Trophoblast cell (in vitro differentiated cells and primary cell): ENCODE data around the gene MEX3D.
A peak's percentile ranks its signal among the peaks of the same experiment; 100 is the strongest.

Experiments used
- DNase-seq, 2 donors: peaks; one replicate each; pipeline ENCODE4 v3.0.0-alpha.2; 2016
- H2AFZ ChIP-seq: 2 replicates; pipeline ENCODE4 v1.6.1; 2013; ENCODE audit warnings: low read length, moderate library complexity, mild to moderate bottlenecking; ENCODE audit not compliant: insufficient read depth, poor library complexity
- H2AK5ac ChIP-seq: 2 replicates; pipeline ENCODE4 v1.6.1; 2013; ENCODE audit warnings: mild to moderate bottlenecking, low read length
- H2BK120ac ChIP-seq: 2 replicates; pipeline ENCODE4 v1.6.1; 2013; ENCODE audit warnings: low read length, mild to moderate bottlenecking, moderate library complexity; ENCODE audit not compliant: insufficient read depth, poor library complexity
- H2BK12ac ChIP-seq: 2 replicates; pipeline ENCODE4 v1.6.1; 2013; ENCODE audit warnings: mild to moderate bottlenecking, low read length, moderate library complexity
- H2BK5ac ChIP-seq: 2 replicates; pipeline ENCODE4 v1.6.1; 2013; ENCODE audit warnings: low read length, low read depth, moderate library complexity, mild to moderate bottlenecking; ENCODE audit not compliant: poor library complexity
- H3K14ac ChIP-seq: 2 replicates; pipeline ENCODE4 v1.6.1; 2013; ENCODE audit warnings: mild to moderate bottlenecking, low read length
- H3K18ac ChIP-seq: 2 replicates; pipeline ENCODE4 v1.6.1; 2013; ENCODE audit warnings: mild to moderate bottlenecking, low read length
- H3K23ac ChIP-seq: 2 replicates; pipeline ENCODE4 v1.6.1; 2013; ENCODE audit warnings: low read length
- H3K27ac ChIP-seq: 2 replicates; pipeline ENCODE4 v1.5.1; 2013; ENCODE audit warnings: low read depth, mild to moderate bottlenecking, inconsistent platforms, low read length, moderate library complexity
- H3K27me3 ChIP-seq: 2 replicates; pipeline ENCODE4 v1.6.1; 2013; ENCODE audit warnings: inconsistent platforms, mild to moderate bottlenecking, low read length, moderate library complexity; ENCODE audit not compliant: insufficient read depth
- H3K36me3 ChIP-seq, 2 experiments: 1 replicate in 1 of 2; 2 replicates in 1 of 2; pipeline ENCODE4 v1.6.1; 2013; ENCODE audit warnings: low read length in 2 of 2, mild to moderate bottlenecking in 2 of 2, moderate library complexity in 1 of 2; ENCODE audit not compliant: insufficient read depth in 2 of 2, control insufficient read depth in 1 of 2
- H3K4ac ChIP-seq: 2 replicates; pipeline ENCODE4 v1.6.1; 2013; ENCODE audit warnings: low read depth, mild to moderate bottlenecking, low read length, moderate library complexity
- H3K4me1 ChIP-seq, 2 experiments: 1 replicate in 1 of 2; 2 replicates in 1 of 2; pipeline ENCODE4 v1.6.1; 2013; ENCODE audit warnings: low read length in 2 of 2, mild to moderate bottlenecking in 2 of 2, moderate library complexity in 1 of 2; ENCODE audit not compliant: insufficient read depth in 2 of 2, control insufficient read depth in 1 of 2
- H3K4me2 ChIP-seq: 2 replicates; pipeline ENCODE4 v1.6.1; 2013; ENCODE audit warnings: inconsistent platforms, mild to moderate bottlenecking, low read length, moderate library complexity
- H3K4me3 ChIP-seq: 2 replicates; pipeline ENCODE4 v1.5.1; 2013; ENCODE audit warnings: mild to moderate bottlenecking, low read depth, low read length, inconsistent platforms
- H3K79me1 ChIP-seq: one replicate; pipeline ENCODE4 v1.6.1; 2013; ENCODE audit warnings: low read length
- H3K79me2 ChIP-seq: 2 replicates; pipeline ENCODE4 v1.6.1; 2013; ENCODE audit warnings: low read length, mild to moderate bottlenecking; ENCODE audit not compliant: control insufficient read depth, insufficient read depth, poor library complexity
- H3K9ac ChIP-seq: 2 replicates; pipeline ENCODE4 v1.6.1; 2013; ENCODE audit warnings: mild to moderate bottlenecking, low read length
- H3K9me3 ChIP-seq: 2 replicates; pipeline ENCODE4 v1.6.1; 2013; ENCODE audit warnings: low read depth, mild to moderate bottlenecking, control low read depth, inconsistent platforms, low read length; ENCODE audit not compliant: insufficient read depth
- H4K12ac ChIP-seq: 2 replicates; pipeline ENCODE4 v1.6.1; 2013; ENCODE audit warnings: low read depth, mild to moderate bottlenecking, low read length, moderate library complexity
- H4K8ac ChIP-seq: 2 replicates; pipeline ENCODE4 v1.6.1; 2013; ENCODE audit warnings: low read depth, mild to moderate bottlenecking, low read length, moderate library complexity
- H4K91ac ChIP-seq: one replicate; pipeline ENCODE4 v1.6.1; 2013; ENCODE audit warnings: low read depth, mild to moderate bottlenecking, low read length, moderate library complexity
- WGBS: extraction: QIAGEN DNeasy Blood & Tissue Kit; methylation state at CpG from one replicate; pipeline ENCODE4 v1.1.7; 2013; ENCODE audit warnings: missing lambda C conversion rate; ENCODE audit not compliant: insufficient read length, insufficient coverage; ENCODE audit errors: extremely low coverage; 5-methylcytosine and 5-hydroxymethylcytosine counted together

The MEX3D gene

GRCh38 chr19:1599460-1599846 lies 31.3 kb upstream of the MEX3D start:
- Histone ChIP-seq H3K27ac (no peak overlapping the region), H3K9ac (no peak overlapping the region), H2BK5ac (no peak overlapping the region), H3K79me1 (no peaks in the 10 kb centered on the region), H3K4me3 (no peak overlapping the region), H3K79me2 (peaks cover 2% of the 10 kb centered on the region), H4K91ac (no peak overlapping the region), H3K23ac (no peak overlapping the region), H2BK12ac (no peak overlapping the region), H3K18ac (no peak overlapping the region), H3K4me1 (peaks cover 0 to 4% of the 10 kb centered on the region in 2 experiments), H2AK5ac (no peak overlapping the region), H3K4ac (no peak overlapping the region), H3K9me3 (no peaks in the 10 kb centered on the region), H4K8ac (no peak overlapping the region), H2BK120ac (no peak overlapping the region), H3K36me3 (peaks cover 40 to 42% of the 10 kb centered on the region in 2 experiments), H2AFZ (no peak overlapping the region), H3K14ac (no peak overlapping the region), H3K27me3 (no peaks in the 10 kb centered on the region), H4K12ac (no peak overlapping the region), H3K4me2 (no peak overlapping the region)
- no peak for DNase-seq
- no CpG with 5 or more reads among the region's 15 CpGs for WGBS

- no peak for DNase-seq
- Histone ChIP-seq H3K4me3 (no peak overlapping the region), H3K4me2 (no peak overlapping the region), H3K4ac (no peak overlapping the region), H3K23ac (no peak overlapping the region), H3K27ac (no peak overlapping the region), H3K9ac (no peak overlapping the region), H3K27me3 (no peaks in the 10 kb centered on the region), H3K79me2 (peaks cover 2% of the 10 kb centered on the region), H2BK5ac (no peak overlapping the region), H4K12ac (no peak overlapping the region), H4K91ac (no peak overlapping the region), H3K36me3 (peaks cover 42 to 44% of the 10 kb centered on the region in 2 experiments), H3K18ac (no peak overlapping the region), H2AK5ac (no peak overlapping the region), H2BK12ac (no peak overlapping the region), H2BK120ac (no peak overlapping the region), H3K79me1 (no peaks in the 10 kb centered on the region), H3K9me3 (no peaks in the 10 kb centered on the region), H3K4me1 (no peaks in the 10 kb centered on the region), H3K14ac (no peak overlapping the region), H4K8ac (no peak overlapping the region), H2AFZ (no peak overlapping the region)
- WGBS: no CpG with 5 or more reads among the region's 20 CpGs
Measured at GRCh38 chr19:1598777-1599459, 30.8 kb upstream of the MEX3D start.

GRCh38 chr19:1593501-1593772 lies 25.3 kb upstream of the MEX3D start:
- Histone ChIP-seq H3K23ac (no peak overlapping the region), H3K27me3 (no peaks in the 10 kb centered on the region), H3K36me3 (peaks cover 25 to 28% of the 10 kb centered on the region in 2 experiments), H2BK12ac (no peak overlapping the region), H2BK5ac (no peak overlapping the region), H4K12ac (peak overlapping the region; percentile 26), H3K27ac (no peak overlapping the region), H4K91ac (no peak overlapping the region), H3K4me3 (no peak overlapping the region), H3K9ac (no peak overlapping the region), H2AK5ac (peak overlapping the region; percentile 35), H3K79me1 (peaks cover 21% of the 10 kb centered on the region), H3K79me2 (peaks cover 24% of the 10 kb centered on the region), H3K18ac (no peak overlapping the region), H3K4me1 (peaks cover 9 to 10% of the 10 kb centered on the region in 2 experiments), H2BK120ac (no peak overlapping the region), H3K4ac (no peak overlapping the region), H2AFZ (no peak overlapping the region), H3K9me3 (no peaks in the 10 kb centered on the region), H4K8ac (peak overlapping the region; percentile 98), H3K14ac (no peak overlapping the region), H3K4me2 (peak overlapping the region; percentile 77)
- no CpG with 5 or more reads among the region's 10 CpGs for WGBS
- no peak for DNase-seq

- Histone ChIP-seq H2AK5ac (peak within 1 kb of the TSS; percentile 94), H2AFZ (peak within 1 kb of the TSS; percentile 93), H3K27me3 (no peaks in the 10 kb centered on the region), H3K4ac (peak within 1 kb of the TSS; percentile 99), H3K18ac (peak within 1 kb of the TSS; percentile 98), H3K14ac (peak within 1 kb of the TSS; percentile 99), H3K23ac (no peak within 1 kb of the TSS), H4K12ac (peak within 1 kb of the TSS; percentile 99), H3K4me2 (peak within 1 kb of the TSS; percentile 86), H3K79me1 (peaks cover 23% of the 10 kb centered on the region), H3K27ac (peak within 1 kb of the TSS; percentile 99), H3K79me2 (peaks cover 24% of the 10 kb centered on the region), H4K91ac (peak within 1 kb of the TSS; percentile 100), H2BK5ac (peak within 1 kb of the TSS; percentile 95), H3K9ac (peak within 1 kb of the TSS; percentile 94), H3K36me3 (peaks cover 20 to 24% of the 10 kb centered on the region in 2 experiments), H4K8ac (peak within 1 kb of the TSS; percentile 98), H3K4me1 (peaks cover 10 to 14% of the 10 kb centered on the region in 2 experiments), H3K4me3 (peak within 1 kb of the TSS; percentile 80), H3K9me3 (no peaks in the 10 kb centered on the region), H2BK120ac (peak within 1 kb of the TSS; percentile 98), H2BK12ac (no peak within 1 kb of the TSS)
- no CpG with 5 or more reads among the region's 68 CpGs for WGBS
- DNase-seq: peak; percentile 97
Measured at GRCh38 chr19:1592755-1593500, 24.8 kb upstream of the MEX3D start, which contains the start of gene MBD3. TSS of gene MBD3 (minus strand) at chr19:1592865. CDS start at chr19:1592631, 234 bp downstream.
